K562 (cell line): Measurements from ENCODE around the gene CACNA2D2. TPM values are rescaled to one million over a fixed set of nuclear protein-coding genes. Genes with fewer than 3 reads are reported as not detected.

Experiments
- ARID1B ChIP-seq: fragments of 450-650 bp; IDR thresholded peaks from 2 replicates; pipeline ENCODE4 v1.6.1; 2016; ENCODE audit warnings: antibody characterized with exemption, mild to moderate bottlenecking, inconsistent platforms
- ATF7 ChIP-seq: fragments of 450-650 bp; IDR thresholded peaks from 2 replicates; pipeline ENCODE4 v1.7.1; 2014; ENCODE audit warnings: mild to moderate bottlenecking, moderate library complexity
- CEBPB ChIP-seq: fragments of 450-650 bp; IDR thresholded peaks from 2 replicates; pipeline ENCODE4 v1.6.1; 2016; ENCODE audit warnings: missing genetic modification characterization, missing compliant biosample characterization
- E4F1 ChIP-seq: fragments of 250-450 bp; sonication (Bioruptor Pico); IDR thresholded peaks from 2 replicates; pipeline ENCODE4 v1.5.0; 2021; ENCODE audit warnings: mild to moderate bottlenecking, borderline replicate concordance
- FOXJ3 ChIP-seq: sonication (generic); formaldehyde crosslinking; IDR thresholded peaks from 2 replicates; pipeline ENCODE4 v1.4.0; 2020; ENCODE audit warnings: mild to moderate bottlenecking, missing genetic modification reagents
- FOXM1 ChIP-seq, 2 experiments: fragments of 450-650 bp in 1 of 2; sonication (generic) in 1 of 2; formaldehyde crosslinking in 1 of 2; IDR thresholded peaks; 2 replicates each; pipeline versions ENCODE4 v1.6.1 to v1.9.0; 2017 to 2022; ENCODE audit warnings: low read depth in 2 of 2, mild to moderate bottlenecking in 2 of 2, missing genetic modification reagents in 1 of 2, moderate library complexity in 1 of 2
- GMEB1 ChIP-seq: fragments of 250-450 bp; sonication (Bioruptor Pico); IDR thresholded peaks from 2 replicates; pipeline ENCODE4 v1.4.0; 2020; ENCODE audit warnings: mild to moderate bottlenecking
- HMG20B ChIP-seq: fragments of 250-450 bp; sonication (Bioruptor Pico); IDR thresholded peaks from 2 replicates; pipeline ENCODE4 v1.5.0; 2021; ENCODE audit warnings: mild to moderate bottlenecking
- HOXB6 ChIP-seq: fragments of 250-450 bp; sonication (Bioruptor Pico); IDR thresholded peaks from 2 replicates; pipeline ENCODE4 v1.5.1; 2022; ENCODE audit warnings: mild to moderate bottlenecking, borderline replicate concordance
- HSF4 ChIP-seq: fragments of 250-450 bp; sonication (Bioruptor Pico); IDR thresholded peaks from 2 replicates; pipeline ENCODE4 v2.1.2; 2022; ENCODE audit warnings: mild to moderate bottlenecking, moderate library complexity, borderline replicate concordance
- IRF9 ChIP-seq: fragments of 450-650 bp; IDR thresholded peaks from 2 replicates; pipeline ENCODE4 v1.6.1; 2016; ENCODE audit warnings: missing biosample characterization, missing genetic modification characterization
- POLR2AphosphoS5 ChIP-seq: IDR thresholded peaks from 2 replicates; pipeline ENCODE4 v1.6.1; 2011; ENCODE audit warnings: mild to moderate bottlenecking, low read depth, low read length, moderate library complexity; ENCODE audit not compliant: control insufficient read depth, insufficient read depth
- SMARCB1 ChIP-seq: IDR thresholded peaks from 2 replicates; pipeline ENCODE4 v1.6.1; 2011; ENCODE audit warnings: improper control_type of control experiment, low read depth; ENCODE audit not compliant: insufficient read length
- TAF1 ChIP-seq: IDR thresholded peaks from 2 replicates; pipeline ENCODE4 v1.6.1; 2011; ENCODE audit warnings: mild to moderate bottlenecking, low read length, moderate library complexity; ENCODE audit not compliant: insufficient read depth, control insufficient read depth, severe bottlenecking; ENCODE audit errors: extremely low read depth
- ZBTB8A ChIP-seq: fragments of 450-650 bp; IDR thresholded peaks from 2 replicates; pipeline ENCODE4 v1.6.1; 2018; ENCODE audit warnings: mild to moderate bottlenecking, moderate library complexity; ENCODE audit not compliant: partially characterized antibody
- ZNF140 ChIP-seq: fragments of 250-450 bp; sonication (Bioruptor Pico); IDR thresholded peaks from 2 replicates; pipeline ENCODE4 v1.8.0; 2021; ENCODE audit warnings: moderate library complexity, mild to moderate bottlenecking, inconsistent platforms
- polyA plus RNA-seq, 8 experiments: library from polyadenylated mRNA; depleted of rRNA in 4 of 8; stranded (reverse) in 5 of 8; unstranded in 3 of 8; fragments of >200 nt; fragmentation: Nextera tagmentation in 2 of 8; fragmentation: Illumina TruSeq in 1 of 8; extraction: Ambion mirVana in 2 of 8; extraction: Trizol in 1 of 8; gene quantifications; 2 replicates each; pipeline versions ENCODE4 v1.2.1 to v1.2.3, GENCODE V29; 2011 to 2014; ENCODE audit warnings: inconsistent platforms in 1 of 8, missing spikeins in 1 of 8
- total RNA-seq, 7 experiments: library from RNA; depleted of rRNA in 6 of 7; stranded (reverse); fragments of >200 nt in 6 of 7; fragmentation: Illumina TruSeq in 2 of 7; extraction: Trizol in 2 of 7; gene quantifications; 2 replicates each; pipeline versions ENCODE4 v1.2.1 to v1.2.3, GENCODE V29; 2011 to 2021; ENCODE audit warnings: low replicate concordance in 1 of 7
- TF ChIP-seq, protein P1 (sequence below): fragments of 450-650 bp; IDR thresholded peaks from 2 replicates; pipeline ENCODE4 v1.6.1; 2016; ENCODE audit warnings: antibody characterized with exemption

The CACNA2D2 gene
- total and polyA plus RNA-seq, 9 of the 15 experiments (the other 6 are each of a cell fraction or from before 2014, with no cell fraction given) = 0.11 to 0.58 (median 0.36) TPM; not detected in 2

DNA sequence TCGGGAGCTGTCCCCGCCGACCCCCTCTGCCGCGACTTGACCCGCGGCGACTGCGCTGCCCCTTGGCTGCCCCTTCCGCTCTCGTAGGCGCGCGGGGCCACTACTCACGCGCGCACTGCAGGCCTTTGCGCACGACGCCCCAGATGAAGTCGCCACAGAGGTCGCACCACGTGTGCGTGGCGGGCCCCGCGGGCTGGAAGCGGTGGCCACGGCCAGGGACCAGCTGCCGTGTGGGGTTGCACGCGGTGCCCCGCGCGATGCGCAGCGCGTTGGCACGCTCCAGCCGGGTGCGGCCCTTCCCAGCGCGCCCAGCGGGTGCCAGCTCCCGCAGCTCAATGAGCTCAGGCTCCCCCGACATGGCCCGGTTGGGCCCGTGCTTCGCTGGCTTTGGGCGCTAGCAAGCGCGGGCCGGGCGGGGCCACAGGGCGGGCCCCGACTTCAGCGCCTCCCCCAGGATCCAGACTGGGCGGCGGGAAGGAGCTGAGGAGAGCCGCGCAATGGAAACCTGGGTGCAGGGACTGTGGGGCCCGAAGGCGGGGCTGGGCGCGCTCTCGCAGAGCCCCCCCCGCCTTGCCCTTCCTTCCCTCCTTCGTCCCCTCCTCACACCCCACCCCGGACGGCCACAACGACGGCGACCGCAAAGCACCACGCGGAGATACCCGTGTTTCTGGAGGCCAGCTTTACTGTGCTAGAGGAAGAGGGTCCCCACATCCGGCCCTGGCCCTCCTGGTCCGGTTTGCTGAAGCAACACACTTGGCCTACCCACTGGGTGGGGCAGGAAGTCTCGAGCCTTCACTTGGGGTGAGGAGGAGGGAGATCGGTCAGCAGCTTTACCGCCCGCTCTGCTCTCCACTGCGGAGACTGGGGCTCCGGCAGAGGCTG, 162.7 kb downstream of the CACNA2D2 start, which contains the start of gene RASSF1 (continued):
- TF ChIP-seq, protein P1, sequence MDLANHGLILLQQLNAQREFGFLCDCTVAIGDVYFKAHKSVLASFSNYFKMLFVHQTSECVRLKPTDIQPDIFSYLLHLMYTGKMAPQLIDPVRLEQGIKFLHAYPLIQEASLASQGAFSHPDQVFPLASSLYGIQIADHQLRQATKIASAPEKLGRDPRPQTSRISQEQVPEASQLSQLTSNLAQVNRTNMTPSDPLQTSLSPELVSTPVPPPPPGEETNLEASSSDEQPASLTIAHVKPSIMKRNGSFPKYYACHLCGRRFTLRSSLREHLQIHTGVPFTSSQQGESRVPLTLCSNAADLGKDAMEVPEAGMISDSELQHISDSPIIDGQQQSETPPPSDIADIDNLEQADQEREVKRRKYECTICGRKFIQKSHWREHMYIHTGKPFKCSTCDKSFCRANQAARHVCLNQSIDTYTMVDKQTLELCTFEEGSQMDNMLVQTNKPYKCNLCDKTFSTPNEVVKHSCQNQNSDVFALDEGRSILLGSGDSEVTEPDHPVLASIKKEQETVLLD = no peak
- peak; percentile 56; the same call in 1 of the 2 replicates for TF ChIP-seq POLR2AphosphoS5
- TF ChIP-seq HMG20B = no peak
- TF ChIP-seq SMARCB1 = no peak
- no peak for TF ChIP-seq CEBPB (tag)
- TF ChIP-seq E4F1 (CRISPR knock-in tag) = no peak
- TF ChIP-seq ZBTB8A = no peak
- no peak for TF ChIP-seq HOXB6 (CRISPR knock-in tag)
- no peak for TF ChIP-seq FOXJ3
- no peak for TF ChIP-seq ARID1B
- no peak for TF ChIP-seq IRF9
- no peak for TF ChIP-seq FOXM1 (IDR thresholded peaks at IDR 0.05; ENCODE audit: low read depth)
- TF ChIP-seq FOXM1 (CRISPR knock-in tag; IDR thresholded peaks at IDR 0.05; ENCODE audit: low read depth) = no peak
- no peak for TF ChIP-seq TAF1
- no peak for TF ChIP-seq ZNF140
- 0 out of 2 replicates have a peak, but pooled peaks have one; percentile 9 for TF ChIP-seq ATF7
- no peak for TF ChIP-seq HSF4
- no peak for TF ChIP-seq GMEB1 (CRISPR knock-in tag)
